Karpas-422 (cell line): Measurements from ENCODE around the gene DCP2. TPM values are rescaled to one million over a fixed set of nuclear protein-coding genes. Genes with fewer than 3 reads are reported as not detected.

Experiments used
- DNase-seq: peaks from one replicate; pipeline ENCODE4 v3.0.0-alpha.2; 2015
- H2AFZ ChIP-seq: fragments of 200-600 bp; sonication (generic); 2 replicates; pipeline ENCODE4 v1.6.1; 2014; ENCODE audit warnings: antibody characterized with exemption, low read length, mixed read lengths
- H3K27ac ChIP-seq: fragments of 200-600 bp; sonication (generic); 2 replicates; pipeline ENCODE4 v1.5.1; 2014; ENCODE audit warnings: mild to moderate bottlenecking, low read length, moderate library complexity
- H3K27me3 ChIP-seq: fragments of 200-600 bp; sonication (generic); 2 replicates; pipeline ENCODE4 v1.6.1; 2014; ENCODE audit warnings: low read length, mixed read lengths
- H3K36me3 ChIP-seq: fragments of 200-600 bp; sonication (generic); 2 replicates; pipeline ENCODE4 v1.6.1; 2014; ENCODE audit warnings: low read length, mixed read lengths; ENCODE audit not compliant: insufficient read depth
- H3K4me1 ChIP-seq: fragments of 200-600 bp; sonication (generic); 2 replicates; pipeline ENCODE4 v1.6.1; 2014; ENCODE audit warnings: mild to moderate bottlenecking, low read length, mixed read lengths
- H3K4me2 ChIP-seq: fragments of 200-600 bp; sonication (generic); 2 replicates; pipeline ENCODE4 v1.6.1; 2014; ENCODE audit warnings: low read length, low read depth, mild to moderate bottlenecking; ENCODE audit not compliant: poor library complexity, severe bottlenecking
- H3K4me3 ChIP-seq: fragments of 200-600 bp; sonication (generic); 2 replicates; pipeline ENCODE4 v1.5.1; 2014; ENCODE audit warnings: mild to moderate bottlenecking, antibody characterized with exemption, low read length, mixed read lengths
- H3K79me2 ChIP-seq: fragments of 200-600 bp; sonication (generic); 2 replicates; pipeline ENCODE4 v1.6.1; 2014; ENCODE audit warnings: mild to moderate bottlenecking, low read length, mixed read lengths
- H3K9ac ChIP-seq: fragments of 200-600 bp; sonication (generic); 2 replicates; pipeline ENCODE4 v1.6.0; 2014; ENCODE audit warnings: low read length
- H3K9me2 ChIP-seq: fragments of 200-600 bp; sonication (generic), shearing (Covaris generic); replicated peaks from 2 replicates; pipeline ENCODE4 v1.6.0; 2014; ENCODE audit warnings: mild to moderate bottlenecking, low read length, moderate library complexity; ENCODE audit not compliant: insufficient read depth
- H3K9me3 ChIP-seq: fragments of 300-700, 200-600 bp; sonication (generic); 2 replicates; pipeline ENCODE4 v1.6.1; 2014; ENCODE audit warnings: low read length, mixed read lengths
- H4K20me1 ChIP-seq: fragments of 200-600 bp; sonication (generic); 2 replicates; pipeline ENCODE4 v1.6.1; 2014; ENCODE audit warnings: mild to moderate bottlenecking, antibody characterized with exemption, low read length, low read depth; ENCODE audit not compliant: insufficient read depth
- total RNA-seq: library from RNA; depleted of rRNA; stranded (reverse); fragments of >200 nt; shearing (Covaris generic); gene quantifications from 2 replicates; pipeline ENCODE4 v1.2.3, GENCODE V29; 2014; ENCODE audit warnings: low replicate concordance

The DCP2 gene
- total RNA-seq, 1 experiment from 2014 or later = 74.2 TPM

- H3K36me3 ChIP-seq = peaks cover 19% of the 10 kb centered on the region
- H3K4me1 ChIP-seq = no peaks in the 10 kb centered on the region
- H3K9me2 ChIP-seq = no peaks in the 10 kb centered on the region
- no peak for DNase-seq
- no peaks in the 10 kb centered on the region for H3K9me3 ChIP-seq
- H3K79me2 ChIP-seq = no peaks in the 10 kb centered on the region
- H3K4me3 ChIP-seq = no peak overlapping the region
- H3K27me3 ChIP-seq = no peaks in the 10 kb centered on the region
- H2AFZ ChIP-seq = no peak overlapping the region
- no peak overlapping the region for H3K9ac ChIP-seq
- H3K4me2 ChIP-seq = no peak overlapping the region
- H4K20me1 ChIP-seq = no peaks in the 10 kb centered on the region
- H3K27ac ChIP-seq = no peak overlapping the region
Measured at GRCh38 chr5:113031104-113031503, 54.5 kb downstream of the DCP2 start.

GRCh38 chr5:113031557-113031956, 55.0 kb downstream of the DCP2 start:
- Histone ChIP-seq H3K4me1 (no peaks in the 10 kb centered on the region), H3K9me3 (no peaks in the 10 kb centered on the region), H3K27me3 (no peaks in the 10 kb centered on the region), H3K9me2 (no peaks in the 10 kb centered on the region), H2AFZ (no peak overlapping the region), H3K9ac (no peak overlapping the region), H3K4me2 (no peak overlapping the region), H4K20me1 (no peaks in the 10 kb centered on the region), H3K4me3 (no peak overlapping the region), H3K27ac (no peak overlapping the region), H3K79me2 (no peaks in the 10 kb centered on the region), H3K36me3 (peaks cover 14% of the 10 kb centered on the region)
- no peak for DNase-seq

GRCh38 chr5:113034182-113034773, 57.7 kb downstream of the DCP2 start:
- no peaks in the 10 kb centered on the region for H3K27me3 ChIP-seq
- H3K79me2 ChIP-seq = no peaks in the 10 kb centered on the region
- H2AFZ ChIP-seq = no peak overlapping the region
- H3K27ac ChIP-seq = no peak overlapping the region
- no peaks in the 10 kb centered on the region for H3K9me2 ChIP-seq
- H4K20me1 ChIP-seq = no peaks in the 10 kb centered on the region
- H3K9ac ChIP-seq = no peak overlapping the region
- no peaks in the 10 kb centered on the region for H3K36me3 ChIP-seq
- H3K9me3 ChIP-seq = no peaks in the 10 kb centered on the region
- H3K4me3 ChIP-seq = no peak overlapping the region
- no peak overlapping the region for H3K4me2 ChIP-seq
- no peak for DNase-seq
- no peaks in the 10 kb centered on the region for H3K4me1 ChIP-seq

GRCh38 chr5:113035096-113035495, 58.5 kb downstream of the DCP2 start:
- H3K36me3 ChIP-seq = no peaks in the 10 kb centered on the region
- H4K20me1 ChIP-seq = no peaks in the 10 kb centered on the region
- no peaks in the 10 kb centered on the region for H3K4me1 ChIP-seq
- no peaks in the 10 kb centered on the region for H3K9me2 ChIP-seq
- H3K27me3 ChIP-seq = no peaks in the 10 kb centered on the region
- H3K79me2 ChIP-seq = no peaks in the 10 kb centered on the region
- H3K4me3 ChIP-seq = no peak overlapping the region
- no peaks in the 10 kb centered on the region for H3K9me3 ChIP-seq
- no peak overlapping the region for H3K4me2 ChIP-seq
- no peak overlapping the region for H3K27ac ChIP-seq
- no peak overlapping the region for H3K9ac ChIP-seq
- H2AFZ ChIP-seq = no peak overlapping the region
- no peak for DNase-seq

- H4K20me1 ChIP-seq = no peaks in the 10 kb centered on the region
- H3K4me3 ChIP-seq = no peak overlapping the region
- H3K27me3 ChIP-seq = no peaks in the 10 kb centered on the region
- H3K36me3 ChIP-seq = no peaks in the 10 kb centered on the region
- no peak overlapping the region for H3K9ac ChIP-seq
- H3K9me3 ChIP-seq = no peaks in the 10 kb centered on the region
- no peaks in the 10 kb centered on the region for H3K9me2 ChIP-seq
- no peak for DNase-seq
- no peak overlapping the region for H2AFZ ChIP-seq
- no peaks in the 10 kb centered on the region for H3K79me2 ChIP-seq
- no peak overlapping the region for H3K4me2 ChIP-seq
- no peaks in the 10 kb centered on the region for H3K4me1 ChIP-seq
- no peak overlapping the region for H3K27ac ChIP-seq
Measured at GRCh38 chr5:113036321-113036720, 59.7 kb downstream of the DCP2 start.

- Histone ChIP-seq H3K9me3 (no peaks in the 10 kb centered on the region), H3K9ac (no peak overlapping the region), H3K27me3 (no peaks in the 10 kb centered on the region), H3K9me2 (no peaks in the 10 kb centered on the region), H3K4me2 (no peak overlapping the region), H3K27ac (no peak overlapping the region), H3K79me2 (no peaks in the 10 kb centered on the region), H3K4me3 (no peak overlapping the region), H4K20me1 (no peaks in the 10 kb centered on the region), H3K36me3 (no peaks in the 10 kb centered on the region), H3K4me1 (no peaks in the 10 kb centered on the region), H2AFZ (no peak overlapping the region)
- DNase-seq = no peak
Measured at GRCh38 chr5:113036826-113037225, 60.2 kb downstream of the DCP2 start.

- H3K4me3 ChIP-seq = no peak overlapping the region
- H3K4me1 ChIP-seq = no peaks in the 10 kb centered on the region
- no peaks in the 10 kb centered on the region for H3K9me3 ChIP-seq
- H2AFZ ChIP-seq = no peak overlapping the region
- H3K4me2 ChIP-seq = no peak overlapping the region
- H3K27me3 ChIP-seq = no peaks in the 10 kb centered on the region
- H3K9ac ChIP-seq = no peak overlapping the region
- DNase-seq = no peak
- no peaks in the 10 kb centered on the region for H3K9me2 ChIP-seq
- H4K20me1 ChIP-seq = no peaks in the 10 kb centered on the region
- no peaks in the 10 kb centered on the region for H3K79me2 ChIP-seq
- H3K27ac ChIP-seq = no peak overlapping the region
- no peaks in the 10 kb centered on the region for H3K36me3 ChIP-seq
Measured at GRCh38 chr5:113038136-113038535, 61.5 kb downstream of the DCP2 start.

- Histone ChIP-seq H3K36me3 (no peaks in the 10 kb centered on the region), H3K27ac (no peak overlapping the region), H3K4me1 (no peaks in the 10 kb centered on the region), H3K4me3 (no peak overlapping the region), H3K9ac (no peak overlapping the region), H3K27me3 (no peaks in the 10 kb centered on the region), H3K79me2 (no peaks in the 10 kb centered on the region), H3K9me2 (no peaks in the 10 kb centered on the region), H3K9me3 (no peaks in the 10 kb centered on the region), H4K20me1 (no peaks in the 10 kb centered on the region), H3K4me2 (no peak overlapping the region), H2AFZ (no peak overlapping the region)
- no peak for DNase-seq
Measured at GRCh38 chr5:113038714-113039113, 62.1 kb downstream of the DCP2 start.
